Stimulated activated CD4-positive, alpha-beta T cell treated with anti-CD3 and anti-CD28 coated beads, Interleukin-2, amount 100 ng/mL, for 4 hours (primary cell): ENCODE measurements around the gene ASPHD1.
"Not testable (repeated sequence)": the region's sequence is repeated elsewhere in the genome, so short reads cannot be mapped to it uniquely, and the experiment has no call there.

Experiments used
- DNase-seq: peaks from one replicate; pipeline ENCODE4 v3.0.0-alpha.2; 2020; ENCODE audit warnings: low read depth

Gene ASPHD1

GRCh38 chr16:29877266-29877961, 22.9 kb upstream of the ASPHD1 start:
- DNase-seq = peak; percentile 24

- no peak for DNase-seq
These were observed 22.1 kb upstream of the ASPHD1 start for GRCh38 chr16:29878172-29878571.

DNA sequence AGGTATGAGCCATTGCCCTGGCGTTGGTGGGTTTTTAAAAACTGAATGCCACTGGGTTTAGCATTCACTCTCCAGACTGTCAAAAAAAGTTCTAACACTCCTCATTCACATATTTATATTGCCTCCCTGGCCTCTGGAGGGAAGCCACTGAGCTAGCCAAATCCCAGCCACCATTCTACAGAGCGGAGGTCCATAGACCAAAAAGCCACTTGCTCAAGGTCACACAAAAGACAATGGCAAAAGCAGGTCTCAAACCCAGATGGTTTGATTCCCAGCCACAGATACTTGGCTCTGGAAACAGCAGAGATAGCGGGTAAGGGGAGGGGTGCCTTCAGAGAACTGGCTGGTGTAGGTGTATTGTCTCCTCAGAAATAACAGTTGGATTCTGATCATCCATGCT, 19.2 kb upstream of the ASPHD1 start:
- no peak for DNase-seq

DNA sequence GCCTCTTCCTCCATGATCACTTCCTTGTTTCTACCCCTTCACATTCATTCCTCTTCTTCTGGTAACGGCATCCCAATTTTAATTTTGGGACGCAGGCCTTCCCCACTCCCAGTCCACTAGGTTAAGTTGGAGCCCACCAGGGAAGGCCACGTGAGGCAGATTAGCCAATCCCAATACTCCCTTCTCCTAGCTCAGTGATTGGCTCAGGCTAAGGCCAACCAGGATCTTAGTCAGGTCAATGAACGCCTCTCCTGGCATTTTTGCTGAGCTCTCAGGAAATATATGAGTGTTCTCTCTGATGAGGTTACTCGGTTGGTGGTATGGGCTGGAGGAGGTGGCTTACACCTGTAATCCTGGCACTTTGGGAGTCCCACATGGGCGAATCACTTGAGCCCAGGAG, 16.3 kb upstream of the ASPHD1 start:
- no peak for DNase-seq

- DNase-seq = not testable (repeated sequence)
These were observed 10.9 kb upstream of the ASPHD1 start for GRCh38 chr16:29889372-29889771.

- no peak for DNase-seq
These were observed 8.5 kb upstream of the ASPHD1 start for GRCh38 chr16:29891525-29892457.

- DNase-seq = no peak
These were observed 7.9 kb upstream of the ASPHD1 start for GRCh38 chr16:29892458-29892813.

DNA sequence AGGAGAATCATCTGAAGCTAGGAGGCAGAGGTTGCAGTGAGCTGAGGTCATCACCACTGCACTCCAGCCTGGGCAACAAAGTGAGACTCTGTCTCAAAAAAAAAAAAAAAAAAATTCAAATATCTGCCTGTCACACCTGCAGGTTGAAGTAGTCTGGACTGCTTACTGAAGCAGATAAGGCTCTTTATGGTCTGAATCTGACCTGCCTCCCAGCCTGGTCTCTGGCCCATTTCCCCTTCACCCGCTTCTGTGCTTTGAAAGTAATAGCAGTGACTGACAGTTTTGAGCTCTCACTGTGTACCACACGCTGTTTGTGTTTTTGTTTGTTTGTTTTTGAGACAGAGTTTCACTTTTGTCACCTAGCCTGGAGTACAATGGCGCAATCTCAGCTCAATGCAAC, 6.7 kb upstream of the ASPHD1 start:
- no peak for DNase-seq

- no peak for DNase-seq
These were observed 5.9 kb upstream of the ASPHD1 start for GRCh38 chr16:29894352-29894751.

- DNase-seq = no peak
These were observed 3.4 kb upstream of the ASPHD1 start for GRCh38 chr16:29896841-29897240.

GRCh38 chr16:29897333-29897732, 3.0 kb upstream of the ASPHD1 start:
- DNase-seq = no peak

DNA sequence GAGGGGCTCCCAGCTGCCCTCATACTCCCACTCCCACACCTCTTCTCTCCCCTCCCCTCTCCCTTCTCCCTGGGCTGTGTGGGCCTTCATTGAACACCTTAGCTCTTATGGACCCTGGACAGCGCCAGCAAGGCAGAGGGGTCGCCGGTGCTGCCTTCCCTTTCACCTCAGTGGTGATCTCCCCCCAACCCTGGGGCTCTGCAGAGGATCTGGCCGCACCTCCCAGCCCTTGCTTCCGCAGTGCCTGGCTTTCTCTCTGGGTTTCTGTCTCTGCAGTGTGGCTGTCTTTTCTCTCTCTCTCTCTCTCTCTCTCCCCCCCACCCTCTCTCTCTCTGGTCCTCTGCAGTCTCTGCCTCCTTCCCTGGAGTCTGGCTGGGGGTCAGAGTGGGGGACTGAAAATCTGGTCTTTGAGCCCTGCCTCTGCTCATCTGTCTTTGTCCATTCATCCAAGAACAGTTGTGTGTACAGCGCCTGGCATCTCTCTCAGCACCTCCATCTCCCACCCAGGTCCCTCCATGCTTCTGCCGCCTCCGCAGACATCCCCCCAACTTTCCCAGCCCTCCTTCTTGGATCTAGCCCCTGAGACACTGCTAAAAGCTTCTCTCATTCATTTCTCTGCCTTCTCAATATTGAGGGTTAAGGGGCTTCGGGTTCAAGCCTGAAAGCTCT, 2.0 kb upstream of the ASPHD1 start:
- DNase-seq = no peak

DNA sequence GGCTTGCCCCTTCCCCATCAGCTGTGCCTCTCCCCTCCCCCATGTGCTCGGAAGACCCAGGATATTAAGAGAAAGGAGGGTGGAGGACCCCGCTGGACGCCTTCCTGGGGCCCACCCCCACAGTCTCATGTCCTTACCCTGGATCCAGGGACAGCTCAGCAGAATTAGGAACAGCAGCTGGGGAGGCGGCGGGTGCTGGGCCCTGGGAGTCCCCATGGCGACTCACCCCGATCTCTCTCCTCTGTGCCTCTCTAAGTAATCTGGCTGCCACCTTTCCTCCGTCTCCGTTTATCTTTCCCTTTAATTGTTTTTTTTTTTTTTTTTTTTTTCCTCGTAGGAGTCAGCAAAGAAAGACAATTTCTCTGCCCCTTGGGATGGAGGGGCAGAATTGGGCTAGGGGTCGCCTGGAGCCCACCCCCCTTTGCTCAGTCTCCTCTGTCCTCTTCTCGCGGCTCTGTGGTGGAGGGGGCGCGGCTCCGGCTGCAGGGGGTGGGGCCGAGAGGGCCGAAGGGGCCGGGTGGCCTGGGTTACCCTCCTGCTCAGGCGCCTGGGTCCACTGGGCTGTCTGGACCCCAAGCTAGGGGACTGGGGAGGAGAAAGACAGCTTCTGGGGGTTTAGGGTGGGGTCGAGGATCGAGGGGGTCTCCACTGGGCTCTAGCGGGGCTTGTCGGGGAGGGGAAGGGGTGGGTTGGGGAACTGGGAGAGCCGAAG, 1.3 kb upstream of the ASPHD1 start:
- DNase-seq = no peak

DNA sequence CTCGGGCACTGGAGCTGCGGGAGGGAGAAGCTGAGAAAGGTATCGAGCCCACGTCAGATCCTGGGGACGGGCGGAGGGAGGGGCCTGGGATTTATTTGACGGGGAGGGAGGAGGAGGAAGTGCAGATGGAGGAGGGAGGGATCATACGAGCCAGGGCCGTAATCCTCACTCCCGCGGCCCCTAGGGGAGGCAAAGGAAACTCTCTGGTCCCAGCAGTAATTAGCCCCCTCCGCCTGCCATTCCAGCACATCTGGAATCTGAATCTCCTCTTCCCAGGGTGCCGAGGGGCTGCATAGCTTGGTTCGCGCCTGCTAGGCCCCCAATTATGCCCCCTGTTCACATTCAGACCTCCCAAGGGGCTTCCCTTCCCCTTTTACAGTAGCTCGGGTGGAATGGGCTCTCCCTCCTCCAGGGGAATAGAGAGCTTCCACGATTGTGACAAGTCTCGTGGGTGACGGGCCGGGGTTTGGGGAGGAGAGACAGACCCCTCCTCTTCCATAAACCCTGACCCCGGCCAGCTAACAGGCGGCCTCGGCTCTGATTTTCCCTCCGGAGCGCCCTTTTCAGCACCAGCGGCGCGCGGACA, 679 bp upstream of the ASPHD1 start, which contains the start of gene SEZ6L2:
SEZ6L2 (minus strand) TSS at position 35 of the 586 bp plus-strand sequence. CDS start 531 bp downstream, outside the sequence.
- DNase-seq = peak; percentile 48

- DNase-seq = no peak
These were observed 759 bp downstream of the ASPHD1 start for GRCh38 chr16:29900888-29901606.

- no peak for DNase-seq
These were observed 1.3 kb downstream of the ASPHD1 start for GRCh38 chr16:29901607-29901945.

DNA sequence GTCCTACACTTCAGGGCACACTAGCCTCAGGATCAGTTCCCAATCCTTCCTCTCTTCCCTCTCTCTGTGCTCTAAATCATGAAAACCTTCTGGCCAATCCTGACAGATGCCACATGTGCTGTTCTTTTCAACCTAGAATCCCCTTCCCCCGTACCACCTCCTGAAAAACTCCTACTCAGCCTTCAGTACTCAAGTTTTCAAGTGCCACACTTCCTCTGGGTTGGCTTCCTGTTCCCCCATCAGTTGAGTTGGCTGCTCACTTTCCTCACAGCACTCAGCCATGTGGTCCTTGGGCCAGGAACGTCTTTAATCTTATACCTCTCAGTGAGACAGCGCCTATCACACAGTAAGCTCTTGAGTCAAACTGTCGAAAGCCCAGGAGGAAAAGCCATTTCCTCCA, 3.3 kb downstream of the ASPHD1 start:
- DNase-seq = no peak

DNA sequence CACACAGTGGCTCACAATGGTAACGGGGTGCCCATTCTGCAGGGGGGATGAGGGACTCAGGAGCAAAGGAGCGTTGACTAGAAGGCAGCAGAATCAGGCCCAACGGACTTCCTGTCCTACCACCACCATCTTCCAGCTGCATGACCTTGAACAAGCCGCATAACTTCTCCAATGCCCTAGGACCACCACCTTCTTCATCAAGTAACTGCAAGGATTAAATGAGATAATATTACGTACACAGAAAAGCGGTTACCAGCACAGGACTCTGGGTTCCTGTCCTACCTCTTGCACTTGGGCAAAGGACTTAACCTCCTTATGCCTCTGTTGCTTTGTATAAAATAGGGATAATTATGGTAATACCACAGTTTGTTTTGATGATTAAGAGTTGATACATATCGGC, 4.7 kb downstream of the ASPHD1 start:
- DNase-seq = no peak

GRCh38 chr16:29905668-29906067, 5.4 kb downstream of the ASPHD1 start:
- no peak for DNase-seq

- DNase-seq = no peak
These were observed 6.4 kb downstream of the ASPHD1 start for GRCh38 chr16:29906520-29907244.
